GM12892 (cell line): ENCODE results near the gene SPATA2. TPM values are rescaled to one million over a fixed set of nuclear protein-coding genes. Genes with fewer than 3 reads are reported as not detected.
"Not testable (repeated sequence)": the region's sequence is repeated elsewhere in the genome, so short reads cannot be mapped to it uniquely, and the experiment has no call there.

Experiments
- DNase-seq: peaks from one replicate; pipeline ENCODE4 v3.0.0; 2011; ENCODE audit not compliant: insufficient read length
- FAIRE-seq: peaks from 2 replicates; lab custom pipeline; 2011; peaks lifted over from hg19 to GRCh38; lab: Jason Lieb, UNC
- POLR2A ChIP-seq: IDR thresholded peaks from 2 replicates; pipeline ENCODE4 v1.6.1; 2011; ENCODE audit warnings: low read depth, low read length, control low read depth
- POLR2AphosphoS5 ChIP-seq: IDR thresholded peaks from 2 replicates; pipeline ENCODE4 v1.6.1; 2011; ENCODE audit warnings: low read depth, low read length, control low read depth
- TAF1 ChIP-seq: IDR thresholded peaks from 2 replicates; pipeline ENCODE4 v1.6.1; 2011; ENCODE audit warnings: low read depth, mild to moderate bottlenecking, control low read depth, low read length, borderline replicate concordance
- polyA plus RNA-seq: library from polyadenylated mRNA; unstranded; fragments of >200 nt; gene quantifications from one replicate; pipeline ENCODE4 v1.2.1, GENCODE V29; 2012; ENCODE audit warnings: missing spikeins, inconsistent platforms; ENCODE audit not compliant: missing spikeins

SPATA2 gene
- 3.6 TPM for polyA plus RNA-seq

GRCh38 chr20:49915380-49916145, at the start of gene SPATA2:
Gene SPATA2 (minus strand): TSS chr20:49915529. CDS start chr20:49908490, 7,039 bp downstream.
- DNase-seq (peak; percentile 93), FAIRE-seq (peak; percentile 84)
- TF ChIP-seq POLR2AphosphoS5 (no peak; the same call in 1 of the 2 replicates), TAF1 (peak; percentile 84), POLR2A (peak; percentile 85; the same call in 1 of the 2 replicates)

- TF ChIP-seq TAF1 (no peak), POLR2AphosphoS5 (no peak), POLR2A (no peak)
- no peak for DNase-seq
- FAIRE-seq = no peak
Observed at GRCh38 chr20:49961413-49961812, 46.1 kb upstream of the SPATA2 start.

- FAIRE-seq = not testable (repeated sequence)
Observed at GRCh38 chr20:49957089-49957938, 42.0 kb upstream of the SPATA2 start.

GRCh38 chr20:49956689-49957088, 41.4 kb upstream of the SPATA2 start:
- TF ChIP-seq TAF1 (no peak), POLR2AphosphoS5 (no peak), POLR2A (no peak)
- DNase-seq (no peak), FAIRE-seq (no peak)

More at GRCh38 chr20:49957089-49957938, 42.0 kb upstream of the SPATA2 start:
- not testable (repeated sequence) for DNase-seq

GRCh38 chr20:49955830-49956396, 40.6 kb upstream of the SPATA2 start:
- FAIRE-seq = not testable (repeated sequence)

GRCh38 chr20:49955167-49955566, 39.8 kb upstream of the SPATA2 start:
- TF ChIP-seq POLR2A = no peak
- no peak for TF ChIP-seq TAF1
- no peak for TF ChIP-seq POLR2AphosphoS5

More at GRCh38 chr20:49955830-49956396, 40.6 kb upstream of the SPATA2 start:
- DNase-seq = not testable (repeated sequence)

GRCh38 chr20:49951151-49951550, 35.8 kb upstream of the SPATA2 start:
- DNase-seq (no peak), FAIRE-seq (no peak)
- TF ChIP-seq TAF1 (no peak), POLR2AphosphoS5 (no peak), POLR2A (no peak)

More at GRCh38 chr20:49955167-49955566, 39.8 kb upstream of the SPATA2 start:
- DNase-seq (no peak), FAIRE-seq (no peak)

- TF ChIP-seq POLR2A (no peak), TAF1 (no peak), POLR2AphosphoS5 (no peak)
- DNase-seq (no peak), FAIRE-seq (no peak)
Observed at GRCh38 chr20:49948809-49949507, 33.6 kb upstream of the SPATA2 start.

- FAIRE-seq (no peak), DNase-seq (no peak)
- TF ChIP-seq POLR2A (no peak), POLR2AphosphoS5 (no peak), TAF1 (no peak)
Observed at GRCh38 chr20:49948178-49948577, 32.8 kb upstream of the SPATA2 start.

GRCh38 chr20:49945701-49946477, 30.6 kb upstream of the SPATA2 start:
- TF ChIP-seq TAF1 (no peak), POLR2AphosphoS5 (no peak), POLR2A (no peak)
- DNase-seq (no peak), FAIRE-seq (no peak)

GRCh38 chr20:49945306-49945700, 30.0 kb upstream of the SPATA2 start:
- FAIRE-seq (no peak), DNase-seq (no peak)
- TF ChIP-seq POLR2A = no peak
- TF ChIP-seq POLR2AphosphoS5 = no peak
- no peak for TF ChIP-seq TAF1
